HT1080 (cell line): ENCODE results near the gene TMOD3. TPM values are rescaled to one million over a fixed set of nuclear protein-coding genes. Genes with fewer than 3 reads are reported as not detected.
"Not testable (repeated sequence)": the region's sequence is repeated elsewhere in the genome, so short reads cannot be mapped to it uniquely, and the experiment has no call there.

Experiments
- DNase-seq: peaks from one replicate; pipeline ENCODE4 v3.0.0-alpha.2; 2015; ENCODE audit warnings: low read depth
- polyA plus RNA-seq, 2 experiments: library from polyadenylated mRNA; depleted of rRNA; stranded (reverse); fragments of >200 nt; gene quantifications; 2 replicates each; pipeline ENCODE4 v1.2.3, GENCODE V29; 2015
- total RNA-seq: library from RNA; depleted of rRNA; stranded (reverse); fragments of >200 nt; shearing (Covaris generic); gene quantifications from 2 replicates; pipeline ENCODE4 v1.2.3, GENCODE V29; 2014; rRNA removed

Gene TMOD3
- 41.1 and 47.6 TPM in 2 replicates for total RNA-seq
- 29.5 and 34.5 TPM in 2 replicates for polyA plus RNA-seq (2015; cell fraction: cytosol; rRNA removed)
- 29.7 and 30.7 TPM in 2 replicates for polyA plus RNA-seq (2015; cell fraction: nucleus; rRNA removed)

DNA sequence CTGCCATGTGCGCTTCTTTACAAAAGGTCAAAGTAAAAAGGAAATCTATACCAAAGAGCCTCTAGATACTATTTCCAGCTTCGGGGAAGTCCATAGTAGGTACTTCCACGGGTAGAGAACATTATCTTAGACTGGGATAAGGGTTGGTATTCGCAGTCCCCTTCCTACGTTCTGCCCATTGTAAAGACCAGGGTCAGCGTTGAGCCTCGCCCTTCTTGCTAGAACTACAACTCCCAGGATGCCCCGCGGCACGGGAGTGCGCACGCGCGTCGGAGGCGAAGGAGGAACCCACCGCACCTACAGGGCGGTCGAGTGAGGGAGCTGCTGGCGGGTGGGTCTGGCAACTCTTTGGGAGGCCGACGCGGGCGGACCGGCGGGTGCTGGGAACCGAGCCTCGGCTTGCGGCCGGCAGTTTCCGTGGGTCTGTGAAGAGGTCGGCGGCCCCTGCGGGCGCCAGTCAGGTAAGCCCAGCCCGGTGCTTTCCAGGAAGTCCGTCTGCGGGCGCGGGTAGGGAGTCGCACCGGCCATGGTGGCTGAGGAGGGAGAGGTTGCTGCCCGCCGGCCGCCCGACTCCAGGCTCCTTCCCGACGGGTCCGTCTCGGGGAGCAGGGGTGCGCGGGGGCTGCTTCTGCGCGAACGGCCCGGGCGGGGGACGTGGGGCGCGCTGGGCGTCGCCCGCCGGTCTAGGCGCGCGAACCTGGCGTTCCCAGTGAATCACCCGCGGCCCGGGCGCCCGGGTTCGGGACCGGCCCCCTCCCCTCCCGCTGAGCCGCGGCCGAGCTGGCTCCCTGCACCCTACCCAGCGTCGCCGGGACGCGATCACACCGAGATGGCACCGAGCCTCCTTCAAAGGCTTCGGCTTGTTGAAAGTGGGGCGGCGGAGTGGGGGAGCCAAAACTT is at the start of gene TMOD3:
TSS of gene TMOD3 (plus strand) at position 278 of the 900 bp plus-strand sequence. CDS start 33,232 bp downstream, outside the sequence.
- peak; percentile 86 for DNase-seq

DNA sequence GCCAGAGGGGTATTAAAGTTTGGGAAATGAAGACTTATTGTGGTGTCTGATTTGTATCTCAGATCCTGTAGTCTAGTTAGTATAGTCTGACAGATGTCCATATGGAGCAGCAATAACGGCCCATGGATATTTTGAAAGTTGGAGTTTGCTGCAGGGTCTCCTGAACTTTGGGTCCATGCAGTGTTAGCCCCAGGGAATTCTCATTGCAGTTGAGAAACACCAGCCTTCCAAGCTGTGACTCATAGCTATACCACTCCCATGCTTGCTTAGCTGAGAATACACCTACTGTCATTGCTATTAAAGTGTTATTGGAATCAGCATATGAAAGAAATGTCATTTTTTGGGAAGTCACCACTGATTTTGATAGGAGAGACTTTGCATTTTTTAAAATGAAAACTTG is 48.8 kb upstream of the TMOD3 start:
- no peak for DNase-seq

DNA sequence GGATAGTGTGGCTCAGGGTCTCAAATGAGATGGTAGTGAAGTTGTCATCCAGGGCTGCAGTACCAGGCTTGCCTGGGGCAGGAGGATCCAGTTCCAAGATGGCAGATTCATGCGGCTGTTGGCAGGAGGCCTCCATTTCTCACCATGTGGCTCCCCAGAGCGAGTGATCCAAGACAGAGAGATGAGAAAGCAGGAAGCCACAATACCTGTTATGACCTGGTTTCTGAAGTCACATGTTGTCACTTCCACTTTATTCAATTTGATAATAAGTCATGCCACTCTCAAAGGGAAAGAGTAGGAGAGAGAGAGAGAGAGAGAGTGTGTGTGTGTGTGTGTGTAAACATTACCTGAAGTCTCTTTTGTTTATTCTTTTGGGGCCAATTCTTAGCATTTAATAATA is 47.9 kb upstream of the TMOD3 start:
- no peak for DNase-seq

DNA sequence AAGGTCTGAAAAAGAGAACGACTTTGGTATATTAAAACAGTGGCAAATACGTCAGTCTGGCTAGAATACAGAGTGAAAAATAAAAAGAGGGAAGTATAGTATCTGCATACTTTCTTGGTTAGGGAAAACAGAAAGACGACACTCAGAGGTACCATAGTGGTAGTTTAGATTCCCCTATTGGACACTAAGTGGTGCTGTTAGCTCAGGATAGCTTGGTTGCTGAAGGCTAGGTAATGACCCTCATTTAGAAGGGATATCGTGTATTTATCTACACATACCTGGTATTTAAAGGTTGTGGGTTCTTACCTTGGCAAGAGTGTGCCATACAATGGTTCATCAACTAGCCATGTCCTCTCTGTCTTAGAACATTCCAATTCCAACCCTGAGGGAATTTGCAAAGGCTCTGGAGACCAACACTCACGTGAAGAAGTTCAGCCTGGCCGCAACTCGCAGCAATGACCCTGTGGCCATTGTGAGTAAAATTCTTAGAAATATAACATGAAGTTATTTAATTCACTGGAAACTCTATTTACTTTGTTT is 47.0 kb upstream of the TMOD3 start:
- DNase-seq: peak; percentile 30

DNA sequence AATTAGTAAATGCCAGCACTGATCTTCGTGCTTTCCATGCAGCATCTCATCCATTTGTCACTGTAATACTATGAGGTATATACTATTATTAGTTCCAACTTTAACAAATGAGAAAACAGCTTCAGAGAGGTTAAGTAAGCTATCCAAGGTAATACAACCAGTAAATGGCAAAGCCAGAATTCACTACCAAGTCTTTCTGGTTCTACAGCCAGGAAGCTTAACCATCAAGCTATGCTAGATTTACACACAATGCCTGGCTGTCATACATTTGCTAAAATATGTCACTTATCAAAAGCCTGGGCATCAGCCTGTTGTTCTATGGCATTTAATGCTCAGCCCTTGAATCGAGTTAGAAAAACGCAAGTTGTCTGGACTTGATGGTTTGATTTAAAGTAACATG is 45.5 kb upstream of the TMOD3 start:
- DNase-seq: no peak

DNA sequence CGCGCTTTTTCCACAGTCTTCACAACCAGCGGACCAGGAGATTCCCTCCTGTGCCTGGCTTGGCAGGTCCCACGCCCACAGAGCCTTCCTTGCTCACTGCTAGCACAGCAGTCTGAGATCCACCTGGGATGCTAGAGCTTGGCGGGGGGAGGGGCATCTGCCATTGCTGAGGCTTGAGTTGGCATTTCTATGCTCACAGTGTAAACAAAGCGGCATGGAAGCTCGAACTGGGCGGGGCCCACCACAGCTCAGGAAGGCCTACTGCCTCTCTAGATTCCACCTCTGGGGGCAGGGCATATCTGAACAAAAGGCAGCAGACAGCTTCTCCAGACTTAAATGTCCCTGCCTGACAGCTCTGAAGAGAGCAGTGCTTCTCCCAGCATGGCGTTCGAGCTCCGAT is 42.3 kb upstream of the TMOD3 start:
- DNase-seq: peak; percentile 27

DNA sequence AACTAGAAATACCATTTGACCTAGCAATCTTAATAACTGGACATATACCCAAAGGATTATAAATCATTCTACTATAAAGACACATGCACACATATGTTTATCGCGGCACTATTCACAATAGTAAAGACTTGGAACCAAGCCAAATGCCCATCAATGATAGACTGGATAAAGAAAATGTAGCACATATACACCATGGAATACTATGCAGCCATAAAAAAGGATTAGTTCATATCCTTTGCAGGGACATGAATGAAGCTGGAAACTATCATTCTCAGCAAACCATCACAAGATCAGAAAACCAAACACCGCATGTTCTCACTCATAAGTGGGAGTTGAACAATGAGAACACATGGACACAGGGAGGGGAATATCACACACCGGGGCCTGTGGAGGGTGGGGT is 37.0 kb upstream of the TMOD3 start:
- DNase-seq: not testable (repeated sequence)

DNA sequence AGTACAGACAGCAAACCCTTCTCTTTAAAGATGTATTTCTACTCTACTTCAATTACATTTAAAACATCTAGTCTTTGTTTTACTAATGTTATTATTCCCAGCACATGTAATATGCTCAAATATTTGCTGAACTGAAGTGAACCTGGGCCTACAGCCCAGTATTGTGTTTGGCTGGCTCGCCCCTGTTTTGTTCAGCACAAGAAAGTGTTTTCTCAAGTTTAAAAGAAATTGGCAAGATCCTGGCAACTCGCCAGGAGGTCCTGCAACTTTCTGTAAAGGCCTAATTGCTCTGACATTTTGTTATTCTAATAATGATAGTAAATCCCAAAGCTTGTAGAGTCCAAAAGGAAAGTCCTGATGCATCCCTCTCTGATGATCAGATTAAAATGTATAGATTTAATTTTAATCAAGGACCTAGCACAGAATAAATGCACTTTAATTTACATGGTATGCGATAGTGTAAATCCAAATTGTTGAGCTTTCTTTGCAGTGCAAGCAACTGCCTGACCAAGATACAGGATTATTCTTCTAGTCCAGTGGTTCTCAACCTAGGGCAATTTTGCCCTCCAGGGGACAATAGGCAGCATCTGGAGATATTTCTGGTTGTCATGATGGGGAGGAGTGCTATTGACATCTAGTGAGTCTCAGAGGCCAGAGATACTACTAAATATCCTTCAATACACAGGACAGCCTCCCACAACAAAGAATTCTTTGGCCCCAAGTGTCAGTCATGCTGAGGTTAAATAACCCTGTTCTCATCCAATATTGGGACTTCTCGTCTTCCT is 35.7 kb upstream of the TMOD3 start:
- DNase-seq: no peak

DNA sequence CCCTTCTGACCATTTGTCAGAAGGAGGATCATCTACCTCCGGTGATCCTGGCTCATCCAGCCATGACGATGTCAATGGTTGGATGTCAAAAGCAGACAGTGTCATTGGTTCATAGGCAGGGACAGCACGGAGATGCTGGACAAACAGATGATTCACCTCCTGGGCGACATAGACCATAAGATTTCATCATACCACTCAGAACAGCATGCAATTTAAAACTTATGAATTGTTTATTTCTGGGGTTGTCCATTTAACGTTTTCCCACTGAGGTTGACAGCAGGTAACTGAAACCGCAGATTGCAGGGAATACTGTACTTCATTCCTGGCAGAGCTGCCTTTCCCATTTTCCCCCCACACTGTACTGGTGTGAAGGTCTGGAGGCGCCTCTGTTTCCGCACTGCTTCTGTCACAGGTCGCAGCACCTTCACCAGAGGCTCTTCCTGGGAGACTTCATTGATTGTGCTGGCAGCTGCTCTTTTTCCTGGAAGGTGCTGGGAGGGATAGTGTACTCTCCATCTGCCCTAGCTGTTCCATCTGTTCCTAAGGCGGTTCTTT is 32.5 kb upstream of the TMOD3 start:
- peak; percentile 41 for DNase-seq

DNA sequence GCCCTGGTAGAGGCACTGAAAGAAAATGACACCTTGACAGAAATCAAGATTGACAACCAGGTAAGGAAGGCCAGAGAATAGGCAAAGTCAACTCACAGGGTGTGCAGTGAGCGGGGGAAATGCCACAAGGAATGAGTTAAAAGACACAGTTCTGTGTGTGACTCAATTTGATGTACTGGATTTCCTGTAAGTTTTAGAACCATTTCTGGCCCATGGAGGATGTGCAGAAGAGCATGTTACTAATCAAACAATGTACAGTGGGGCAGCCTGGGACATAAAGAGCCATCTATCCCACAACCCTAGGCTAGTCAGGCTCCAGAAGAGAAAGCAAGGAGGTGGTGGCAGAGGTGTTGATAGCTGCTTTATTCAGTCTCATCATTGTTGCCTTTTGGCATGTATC is 31.2 kb upstream of the TMOD3 start:
- no peak for DNase-seq

DNA sequence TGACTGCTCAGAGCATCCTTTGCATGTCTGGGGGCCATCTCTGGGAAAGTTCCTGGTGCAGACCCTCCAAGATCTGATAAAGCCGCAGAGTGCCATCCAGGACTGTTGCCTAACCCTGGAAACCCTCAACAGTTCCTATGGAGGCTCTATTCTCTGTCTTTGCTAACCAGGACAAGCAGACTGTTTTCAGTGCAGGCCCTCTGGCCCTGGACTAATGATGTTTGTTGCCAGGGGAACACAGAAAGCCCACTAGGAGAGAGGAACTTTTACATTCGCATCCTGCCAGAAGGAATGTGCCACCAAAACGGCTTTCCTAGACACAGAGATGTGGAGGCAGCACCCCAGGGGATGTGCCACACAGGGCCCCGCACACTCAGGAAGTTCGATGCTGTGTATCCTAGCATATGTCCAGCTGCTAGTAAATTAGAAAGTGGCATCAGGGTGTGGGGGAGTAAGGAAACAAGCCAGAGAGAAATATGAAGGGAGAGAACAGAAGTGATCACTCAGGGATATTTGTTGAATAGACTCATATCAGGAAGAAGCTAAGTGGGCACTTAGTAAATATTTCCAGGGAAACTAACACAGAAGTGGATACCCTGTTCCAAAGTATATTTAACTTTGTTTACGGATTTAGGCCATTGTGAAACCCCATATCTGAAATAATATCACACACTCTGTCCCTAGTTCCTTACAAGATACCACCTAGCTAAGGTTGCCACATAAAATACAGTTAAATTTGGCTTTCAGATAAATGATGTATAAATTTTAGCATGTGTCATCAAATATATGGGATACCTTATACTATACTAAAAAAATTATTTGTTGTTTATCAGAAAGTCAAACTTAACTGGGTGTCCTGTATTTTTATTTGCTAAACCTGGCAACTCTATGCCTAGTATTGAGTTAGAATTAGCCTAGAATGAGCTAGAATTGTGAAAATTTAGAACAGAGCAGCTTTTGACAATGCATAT is 29.9 kb upstream of the TMOD3 start:
- DNase-seq: no peak

DNA sequence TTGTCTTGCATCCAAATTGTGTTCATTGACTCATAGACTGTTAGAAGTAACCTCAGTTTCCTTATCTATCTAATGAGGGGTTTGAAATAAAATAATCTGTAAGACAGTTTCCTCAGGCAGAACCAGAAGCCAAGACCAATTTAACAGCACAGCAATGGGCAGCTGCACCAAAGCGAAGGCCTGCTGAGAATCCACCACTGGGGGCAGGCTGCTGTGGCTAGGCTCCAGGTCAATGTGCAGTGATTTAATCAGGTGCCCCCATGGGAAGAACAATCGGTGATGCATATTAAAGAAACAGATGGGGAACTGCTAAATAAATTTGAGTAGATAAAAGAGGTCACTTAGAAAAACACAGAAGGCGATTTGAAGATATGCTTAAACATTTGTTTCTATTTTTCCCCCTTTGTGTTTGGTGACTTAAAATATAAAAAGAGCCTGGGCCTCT is 28.0 kb upstream of the TMOD3 start:
- peak; percentile 32 for DNase-seq

DNA sequence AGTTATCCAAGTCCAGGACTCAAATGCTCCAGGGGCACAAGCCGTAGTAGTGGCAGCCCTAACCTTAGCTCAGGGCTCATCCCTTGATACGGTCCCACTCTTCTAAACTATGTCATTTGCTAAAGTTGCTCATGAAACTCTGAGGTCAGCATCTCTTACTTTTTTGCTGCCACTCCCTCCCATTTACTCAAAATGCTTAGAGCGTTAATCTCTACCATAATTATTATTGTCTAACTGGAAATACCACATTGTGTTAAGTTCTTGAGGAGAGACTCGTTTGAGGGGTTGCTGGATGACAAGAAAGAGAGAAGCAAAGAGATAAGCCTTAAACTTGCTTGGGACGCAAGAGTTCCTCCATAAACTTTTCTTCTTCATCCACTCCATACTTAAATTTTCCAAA is 26.9 kb upstream of the TMOD3 start:
- no peak for DNase-seq

DNA sequence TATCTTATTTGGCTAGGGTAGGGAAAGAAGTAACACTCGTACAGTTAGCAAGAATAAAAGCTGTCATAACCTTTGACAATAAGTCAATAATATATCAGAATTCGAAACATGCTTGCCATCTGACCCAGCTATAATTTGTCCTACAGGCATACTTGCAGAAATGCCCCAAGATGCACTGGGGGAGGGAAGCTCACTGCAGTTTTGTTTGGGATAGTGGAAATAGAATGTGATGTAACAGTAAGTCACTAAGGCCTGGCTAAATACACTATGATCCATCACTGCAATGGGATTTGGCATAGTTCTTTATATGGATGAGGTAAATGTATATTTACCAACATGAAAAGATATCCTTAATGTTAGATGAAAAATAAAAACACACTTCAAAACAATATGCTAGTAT is 25.5 kb upstream of the TMOD3 start:
- no peak for DNase-seq

DNA sequence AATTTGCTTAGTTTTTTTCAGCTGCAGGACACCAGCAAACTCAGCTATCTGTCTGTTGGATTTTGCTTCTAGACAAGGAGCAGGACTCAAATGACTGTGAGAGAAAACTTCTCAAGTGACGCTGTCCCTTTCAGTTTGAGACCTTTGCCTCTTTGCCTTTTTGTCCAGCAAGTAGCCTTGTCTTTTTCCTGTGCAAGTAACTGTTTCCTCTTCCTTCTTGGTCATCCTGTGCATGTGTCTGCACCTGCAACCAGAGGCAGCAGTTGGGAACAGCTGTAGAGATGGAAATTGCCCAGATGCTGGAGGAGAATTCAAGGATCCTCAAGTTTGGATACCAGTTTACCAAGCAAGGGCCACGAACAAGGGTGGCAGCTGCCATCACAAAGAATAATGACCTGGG is 23.3 kb upstream of the TMOD3 start:
- no peak for DNase-seq

DNA sequence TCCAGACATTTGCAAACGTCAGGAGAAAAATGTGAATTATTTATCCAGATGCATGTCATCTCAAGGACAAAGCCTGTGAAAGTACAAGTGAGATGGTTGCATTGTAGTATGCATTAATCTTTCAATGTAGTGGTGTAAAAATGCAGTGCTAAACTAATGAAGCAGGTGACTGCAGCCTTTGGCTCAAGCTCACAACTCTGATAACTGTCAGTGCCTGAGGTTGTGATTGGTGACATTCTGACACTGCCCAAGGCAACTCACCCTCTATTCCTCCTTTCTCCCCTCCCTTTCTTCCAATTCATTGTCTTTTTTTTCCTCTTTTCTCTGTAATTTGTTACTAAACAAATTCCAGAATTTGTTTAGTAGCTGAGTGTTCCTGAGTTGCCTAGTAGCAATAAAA is 20.0 kb upstream of the TMOD3 start:
- DNase-seq: no peak

DNA sequence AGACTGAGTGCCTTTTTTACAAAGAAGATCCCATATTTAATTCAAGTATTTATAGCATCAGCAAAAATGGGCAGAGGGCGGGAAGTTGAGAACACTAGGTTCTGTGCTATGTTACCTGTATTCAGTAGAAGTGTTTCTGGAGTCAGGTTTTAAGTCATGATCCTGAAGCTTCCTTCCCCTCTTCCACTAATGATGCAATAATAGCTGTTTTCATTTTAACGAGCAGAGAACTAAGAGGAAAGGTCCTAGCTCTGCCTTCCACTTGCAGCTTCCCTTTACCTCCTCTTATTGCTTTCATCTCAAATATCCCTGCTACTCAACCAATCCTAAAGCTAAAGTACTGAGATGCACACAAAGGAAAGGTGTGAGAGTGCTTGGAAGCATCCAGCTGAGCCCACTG is 16.9 kb upstream of the TMOD3 start:
- no peak for DNase-seq

DNA sequence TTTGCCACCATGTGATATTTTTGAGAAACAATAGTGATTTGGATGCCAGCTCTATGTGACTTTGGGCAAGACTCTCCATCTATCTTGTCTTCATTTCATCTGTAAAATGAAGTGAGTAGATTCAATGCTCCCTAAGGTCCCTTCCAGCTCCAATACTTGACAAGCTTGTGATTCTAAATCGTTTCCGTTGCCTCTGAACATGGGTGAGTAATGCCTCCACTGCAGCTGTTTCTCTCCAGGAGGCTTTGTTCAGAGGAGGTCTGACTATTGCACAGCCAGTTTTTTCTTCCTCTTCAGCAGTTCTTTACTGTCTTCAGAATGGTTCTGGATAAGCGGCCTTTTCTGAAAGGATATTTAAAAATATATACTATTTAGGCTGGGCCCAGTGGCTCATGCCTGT is 14.8 kb upstream of the TMOD3 start:
- DNase-seq: peak; percentile 61

DNA sequence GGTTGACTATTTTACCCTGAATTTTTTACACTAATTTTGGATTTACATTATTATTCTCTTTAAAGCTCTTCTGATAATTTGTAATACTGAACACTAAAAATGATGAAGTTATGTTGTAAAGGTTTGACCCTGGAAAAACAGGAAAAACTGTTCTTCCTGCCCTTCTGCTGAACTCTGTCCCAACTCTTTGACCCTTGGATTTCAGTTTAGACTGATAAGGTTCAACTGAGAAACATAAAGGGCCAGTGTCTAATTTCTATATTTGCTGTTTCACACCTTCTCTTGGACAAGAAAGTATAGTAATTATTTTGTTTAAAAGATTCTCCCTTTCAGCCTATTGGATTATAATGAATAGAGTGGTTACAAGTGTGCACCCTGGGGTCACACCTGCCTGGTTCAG is 12.8 kb upstream of the TMOD3 start:
- DNase-seq: no peak

DNA sequence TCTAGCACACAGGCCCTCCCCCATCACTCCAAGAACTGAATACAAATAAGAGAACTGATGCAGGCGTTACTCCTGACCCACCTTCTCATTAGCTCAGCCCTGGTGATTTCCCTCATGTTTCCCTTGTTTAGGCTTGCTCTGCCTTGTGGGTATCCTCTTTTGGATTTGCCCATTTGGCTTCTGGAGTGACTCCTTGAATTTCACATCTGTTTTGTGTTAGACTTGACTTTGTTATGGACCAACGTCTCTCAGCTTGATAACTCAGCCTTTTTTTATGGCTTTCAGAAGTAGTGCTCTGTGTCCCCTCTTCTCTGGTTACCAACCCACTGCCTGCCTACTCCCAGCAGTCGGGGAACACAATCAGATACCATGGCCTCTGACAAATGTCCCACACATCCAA is 11.3 kb upstream of the TMOD3 start:
- no peak for DNase-seq
